ENCODE measurements around the gene ATP13A1.
"Not testable (repeated sequence)": the region's sequence is repeated elsewhere in the genome, so short reads cannot be mapped to it uniquely, and the experiment has no call there.

ATP13A1 gene

DNA sequence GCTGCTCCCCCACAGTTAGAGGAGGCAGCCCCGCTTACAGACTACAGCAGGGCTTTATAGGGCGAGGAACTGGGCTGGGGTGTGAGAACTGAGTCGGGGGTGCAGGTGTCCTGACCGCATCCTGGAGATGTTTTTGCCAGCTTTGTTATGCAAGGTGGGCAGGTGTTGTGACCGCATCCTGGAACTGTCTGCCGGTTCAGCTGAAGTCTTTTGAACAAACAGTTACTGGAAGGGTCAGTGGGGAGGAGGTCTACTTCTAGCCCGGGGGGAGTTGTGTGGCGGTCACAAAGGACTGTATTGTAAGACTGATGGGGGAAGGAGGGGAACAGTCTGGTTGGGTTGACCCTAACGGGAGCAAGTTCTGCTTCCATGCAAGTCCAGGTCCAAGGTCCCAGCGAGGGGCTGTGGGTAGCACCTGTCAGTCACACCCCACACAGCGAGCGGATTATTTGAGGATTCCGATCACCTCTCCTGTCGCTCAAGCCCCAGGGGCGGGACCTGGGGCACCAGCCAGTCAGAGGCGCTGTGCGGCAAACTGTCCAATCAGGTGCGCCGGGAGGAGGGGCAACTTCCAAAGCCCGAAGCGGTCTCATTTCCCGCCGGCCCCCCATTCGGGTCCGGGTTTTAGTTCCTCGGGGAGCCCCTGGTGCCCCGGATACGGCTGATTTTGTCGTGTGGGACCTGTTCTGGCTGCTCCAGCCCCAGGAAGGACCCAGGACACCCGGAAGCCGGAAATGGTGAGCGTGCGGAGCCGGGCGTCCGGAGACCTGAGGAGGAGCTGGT, 4.9 kb upstream of the ATP13A1 start, which contains the start of gene ZNF101:
ZNF101 (plus strand) TSS at position 610 of the 783 bp plus-strand sequence; CDS start at position 735, 125 bp downstream.
- peak within 1 kb of the TSS; percentile 84 to 99 (median 90) for H3K4me3 ChIP-seq
- H3K27ac ChIP-seq = peak within 1 kb of the TSS; percentile 81 to 99 (median 93)

DNA sequence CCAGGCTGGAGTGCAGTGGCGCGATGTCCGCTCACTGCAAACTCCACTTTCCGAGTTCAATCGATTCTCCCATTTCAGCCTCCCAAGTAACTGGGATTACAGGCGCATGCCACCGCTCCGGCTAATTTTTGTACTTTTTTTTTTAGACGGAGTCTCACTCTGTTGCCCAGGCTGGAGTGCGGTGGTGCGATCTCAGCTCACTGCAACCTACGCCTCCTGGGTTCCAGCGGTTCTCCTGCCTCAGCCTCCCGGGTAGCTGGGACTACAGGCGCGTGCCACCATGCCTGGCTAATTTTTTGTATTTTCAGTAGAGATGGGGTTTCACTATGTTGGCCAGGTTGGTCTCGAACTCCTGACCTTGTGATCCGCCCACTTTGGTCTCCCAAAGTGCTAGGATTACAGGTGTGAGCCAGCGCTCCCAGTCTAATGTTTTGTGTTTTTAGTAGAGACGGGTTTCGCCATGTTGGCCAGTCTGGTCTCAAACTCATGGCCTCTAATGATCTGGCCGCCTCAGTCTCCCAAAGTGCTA, 2.0 kb upstream of the ATP13A1 start:
- H3K27ac ChIP-seq = peak overlapping the region in 1 of 21 experiments; percentile 37

DNA sequence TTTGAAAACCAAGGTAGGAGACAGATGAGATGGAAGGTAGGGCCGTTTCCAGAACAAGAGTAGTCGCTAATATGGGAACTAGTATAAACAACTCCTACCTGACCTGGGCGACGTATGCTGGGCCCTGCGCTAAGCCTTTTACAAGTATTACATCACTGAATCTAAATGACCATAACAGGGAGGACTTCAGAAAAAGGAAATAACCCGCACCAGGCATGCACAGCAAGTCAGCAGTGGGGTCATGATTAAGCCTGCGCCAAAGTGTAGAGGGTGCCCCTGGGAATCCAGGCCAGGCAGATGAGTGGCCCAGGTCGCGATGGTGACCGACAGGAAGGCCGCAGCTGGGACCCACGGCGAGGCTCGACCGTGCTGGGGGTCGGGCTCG, 613 bp downstream of the ATP13A1 start:
- Histone ChIP-seq H3K27ac (peak overlapping the region; percentile 69 to 97 (median 91)), H3K4me3 (peak overlapping the region; percentile 78 to 99 (median 88))

More for the DNA sequence above, 2.0 kb upstream of the ATP13A1 start:
- H3K4me3 ChIP-seq = not testable (repeated sequence)

DNA sequence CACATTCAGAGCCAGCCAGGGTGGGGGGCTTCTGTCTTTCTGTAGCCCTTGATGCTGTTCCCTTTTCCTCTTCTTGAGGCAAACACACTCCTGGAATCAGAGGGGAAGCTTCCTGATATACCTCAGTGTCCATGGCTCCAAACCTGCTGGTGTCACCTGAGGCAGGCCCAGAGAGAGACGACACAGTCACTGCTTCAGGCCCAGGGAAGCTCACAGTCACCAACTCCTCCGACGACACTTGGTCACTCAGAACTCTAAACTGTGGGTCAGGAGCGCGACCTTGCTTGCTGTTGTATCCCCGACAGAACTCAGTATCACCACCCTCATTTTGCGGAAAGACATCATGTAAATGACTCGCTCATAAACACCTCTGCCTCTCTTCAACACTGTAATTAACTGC, 1.1 kb downstream of the ATP13A1 start:
- Histone ChIP-seq H3K4me3 (peak overlapping the region in 6 of 7 experiments; percentile 78 to 99 (median 91)), H3K27ac (peak overlapping the region in 13 of 21 experiments; percentile 3 to 96 (median 93))

DNA sequence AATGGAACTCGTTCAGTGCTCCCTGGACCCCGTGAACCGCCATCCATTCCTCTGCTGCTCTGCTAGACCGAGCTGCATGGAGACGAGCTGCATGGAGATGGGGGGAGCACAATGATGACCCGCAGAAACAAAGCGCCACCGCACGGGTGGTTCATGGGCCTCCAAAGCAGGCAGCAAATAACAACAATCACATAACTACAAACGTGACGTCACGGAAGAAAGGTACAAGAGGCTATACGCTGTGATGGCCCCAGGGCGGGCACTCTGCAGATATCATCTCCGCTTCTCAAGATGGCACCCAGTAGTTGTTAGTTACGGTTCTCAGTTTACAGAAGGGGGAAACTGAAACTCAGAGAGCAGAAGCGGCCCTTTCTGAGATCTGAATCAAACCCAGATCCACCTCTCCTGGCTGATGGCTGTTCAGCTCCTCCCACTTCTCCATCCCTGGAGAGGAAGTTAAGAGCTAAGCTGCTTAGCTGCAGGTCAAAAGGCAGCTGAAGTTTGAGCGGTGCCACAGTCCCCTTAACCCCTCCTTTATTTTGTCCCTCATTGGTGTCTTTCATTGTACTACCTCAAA, 1.7 kb downstream of the ATP13A1 start:
- Histone ChIP-seq H3K27ac (peak overlapping the region in 10 of 21 experiments; percentile 3 to 96 (median 64)), H3K4me3 (peak overlapping the region in 2 of 7 experiments; percentile 3 to 7)

DNA sequence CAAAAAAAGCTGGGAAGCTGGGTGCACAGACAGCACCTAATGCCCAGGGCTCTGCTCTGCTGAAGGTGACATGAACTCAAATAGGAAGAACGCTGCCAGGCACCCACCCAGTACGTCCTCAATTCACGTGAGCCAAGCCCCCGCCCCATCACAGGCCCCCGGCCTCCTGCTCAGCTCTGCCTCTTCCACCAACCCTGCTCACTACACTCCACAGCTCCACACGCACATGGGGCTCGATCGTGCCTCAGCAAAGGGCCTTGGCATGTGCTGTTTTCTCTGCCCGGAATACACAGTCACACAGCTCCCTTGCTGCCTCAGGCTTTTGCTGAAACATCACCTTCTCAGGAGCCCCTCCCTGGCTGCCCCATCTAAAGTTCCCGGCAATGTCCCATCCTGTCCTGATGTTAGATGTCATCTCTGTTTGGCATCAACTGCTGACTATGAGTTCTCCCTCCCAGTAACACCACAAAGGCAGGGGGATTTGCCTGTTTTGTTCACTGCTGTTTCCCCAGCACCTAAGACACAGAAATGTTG, 2.3 kb downstream of the ATP13A1 start:
- peak overlapping the region in 10 of 21 experiments; percentile 3 to 93 (median 40) for H3K27ac ChIP-seq
- peak overlapping the region in 1 of 7 experiments; percentile 3 for H3K4me3 ChIP-seq

DNA sequence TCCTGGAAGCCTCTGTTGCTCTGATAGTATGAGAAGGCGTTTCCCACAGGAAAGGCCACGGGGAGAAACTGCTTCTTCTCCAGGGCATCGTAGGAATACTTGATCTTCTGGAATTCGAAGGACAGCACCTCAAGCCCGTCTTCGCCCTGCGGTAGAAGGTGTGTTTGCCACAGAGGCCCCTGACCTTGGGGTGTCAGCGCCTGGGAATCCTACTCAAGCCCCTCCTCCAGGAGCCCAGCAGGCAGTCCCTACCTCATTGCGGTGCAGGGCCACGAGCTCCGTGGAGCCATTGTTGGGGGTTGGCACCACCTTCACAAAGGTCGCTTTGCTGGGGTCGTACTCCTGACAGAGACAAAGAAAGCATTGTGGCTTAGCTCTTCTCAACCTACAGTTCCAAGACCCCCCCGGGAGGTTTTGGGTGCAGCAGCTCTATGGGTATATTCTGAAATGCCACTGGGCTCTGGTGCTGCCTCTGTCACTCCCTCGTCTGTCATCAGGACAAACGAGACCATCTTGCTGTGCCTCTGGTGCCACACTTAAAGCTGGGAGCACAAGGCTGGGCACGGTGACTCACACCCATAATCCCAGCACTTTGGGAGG, 3.7 kb downstream of the ATP13A1 start:
- no peak overlapping the region for H3K27ac ChIP-seq

DNA sequence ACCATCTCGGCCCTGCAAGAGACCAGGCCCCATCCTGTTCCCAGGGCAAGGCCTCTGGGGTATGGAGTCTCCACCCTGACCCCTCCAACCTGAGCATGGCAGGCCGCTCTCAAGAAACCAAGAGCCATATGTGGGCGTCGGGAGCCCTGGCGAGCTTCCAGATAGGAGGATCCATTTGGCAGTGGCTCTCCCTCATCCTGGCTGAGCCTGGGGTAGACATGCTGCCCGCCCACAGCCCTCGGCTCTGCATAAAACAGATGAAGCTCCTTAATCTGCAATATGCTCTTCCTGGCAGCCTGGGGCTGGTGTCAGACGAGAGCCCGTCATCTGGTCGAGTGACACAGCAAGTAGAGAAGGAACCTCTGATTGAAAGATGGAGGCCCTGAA, 6.1 kb downstream of the ATP13A1 start:
- Histone ChIP-seq H3K4me3 (no peak overlapping the region), H3K27ac (no peak overlapping the region)

More for the DNA sequence above, 3.7 kb downstream of the ATP13A1 start:
- H3K4me3 ChIP-seq = no peak overlapping the region

DNA sequence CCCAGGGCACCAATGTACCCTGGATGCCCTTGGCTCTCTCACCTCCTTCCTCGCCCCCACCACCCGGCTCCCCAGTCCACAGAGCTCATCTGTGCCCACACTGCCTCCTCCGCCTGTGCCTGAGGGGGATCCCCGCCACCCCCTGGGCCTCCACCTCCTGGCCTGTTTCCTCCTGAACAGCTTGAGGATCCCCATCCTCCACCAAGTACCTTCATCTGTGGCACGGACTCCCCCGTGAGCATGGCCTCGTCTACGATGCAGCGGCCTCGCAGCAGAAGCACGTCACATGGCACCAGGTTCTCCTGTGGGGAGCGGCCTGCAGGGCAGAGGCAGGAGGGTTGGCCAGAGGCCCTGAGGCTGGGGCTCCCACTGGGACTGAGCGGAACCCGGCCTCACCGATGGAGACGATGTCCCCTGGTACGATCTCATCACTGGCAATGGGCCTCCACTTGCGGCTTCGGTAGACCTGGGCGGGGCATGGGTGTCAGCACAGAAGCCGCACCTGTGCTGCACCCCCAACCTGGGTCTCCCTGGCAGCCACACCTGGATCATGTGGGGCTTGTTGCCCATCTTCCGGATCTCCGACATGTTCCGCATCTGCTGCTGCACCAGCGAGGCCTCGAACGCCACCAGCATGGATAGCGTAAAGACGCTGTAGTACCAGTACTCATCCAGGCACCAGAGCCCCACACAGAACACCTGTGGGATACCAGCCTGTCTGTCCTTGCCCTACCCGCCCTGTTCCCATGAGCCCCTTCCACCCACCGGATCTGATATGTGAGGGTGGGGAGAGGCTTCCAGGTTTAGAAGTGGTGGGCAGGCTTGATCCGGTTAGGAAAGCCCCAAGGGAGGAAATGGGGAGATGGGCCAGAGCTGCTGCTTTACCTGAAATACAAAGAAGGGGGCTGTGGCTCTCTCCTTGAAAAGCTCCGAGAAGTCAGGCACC, 6.8 kb downstream of the ATP13A1 start:
- Histone ChIP-seq H3K4me3 (no peak overlapping the region), H3K27ac (no peak overlapping the region)

DNA sequence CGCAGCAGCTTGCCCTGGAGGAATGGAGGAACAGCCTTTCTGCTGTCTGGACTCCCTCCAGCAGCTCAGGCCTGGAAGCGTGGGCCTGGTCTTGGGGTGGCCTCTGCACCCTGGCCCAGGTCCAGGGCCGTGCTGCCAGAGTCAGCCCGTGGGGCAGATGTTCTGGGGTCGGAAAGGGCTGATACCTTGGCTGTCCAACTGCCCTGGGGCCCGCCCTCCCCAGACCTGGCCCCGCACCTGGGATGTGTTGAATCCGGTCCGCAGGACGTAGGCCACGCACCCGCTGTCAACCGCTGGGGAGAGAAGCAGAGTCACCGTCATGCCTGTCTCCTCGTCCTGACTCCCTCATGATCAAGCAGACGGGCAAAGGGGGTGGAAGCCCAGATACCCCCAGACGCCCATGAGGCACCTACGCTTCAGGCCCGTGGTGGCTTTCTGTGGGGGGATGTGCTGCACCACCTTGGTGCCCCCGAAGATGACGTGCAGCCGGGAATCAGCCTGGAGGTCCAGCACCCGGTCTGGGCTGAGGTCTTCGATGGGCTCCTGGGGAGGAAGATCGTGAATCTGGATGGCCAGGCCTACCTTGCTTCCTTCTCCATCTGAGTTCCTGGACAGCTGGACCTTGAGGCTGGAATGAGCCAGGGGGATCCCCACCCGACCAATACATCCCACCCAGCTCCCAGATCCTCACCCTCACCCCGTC, 7.7 kb downstream of the ATP13A1 start:
- H3K4me3 ChIP-seq = no peak overlapping the region
- H3K27ac ChIP-seq = no peak overlapping the region

DNA sequence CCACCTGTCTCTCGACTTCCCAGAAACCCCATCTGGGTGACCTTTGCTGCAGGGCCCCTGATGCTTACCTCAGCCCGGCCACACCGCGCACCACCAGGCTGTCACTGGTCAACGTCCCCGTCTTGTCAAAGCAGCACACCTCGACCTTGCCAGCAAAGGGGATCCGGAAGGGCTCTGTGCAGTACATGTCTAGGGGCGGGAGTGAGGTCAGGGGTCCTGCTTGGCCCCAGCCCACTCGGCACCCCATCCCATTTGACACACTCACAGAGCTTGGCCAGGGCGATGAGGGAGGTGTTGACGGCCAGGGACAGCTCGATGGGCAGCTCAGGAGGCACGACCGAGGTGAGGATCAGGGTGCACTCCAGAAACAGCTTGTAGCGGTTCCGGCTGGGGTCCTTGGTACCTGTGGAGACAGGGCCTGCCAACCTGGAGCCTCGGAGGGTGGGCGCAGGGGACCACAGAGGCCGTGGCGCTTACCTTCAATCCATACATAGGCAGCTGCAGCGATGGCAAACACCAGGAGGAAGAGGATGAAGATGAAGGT, 8.4 kb downstream of the ATP13A1 start:
- Histone ChIP-seq H3K4me3 (no peak overlapping the region), H3K27ac (no peak overlapping the region)

DNA sequence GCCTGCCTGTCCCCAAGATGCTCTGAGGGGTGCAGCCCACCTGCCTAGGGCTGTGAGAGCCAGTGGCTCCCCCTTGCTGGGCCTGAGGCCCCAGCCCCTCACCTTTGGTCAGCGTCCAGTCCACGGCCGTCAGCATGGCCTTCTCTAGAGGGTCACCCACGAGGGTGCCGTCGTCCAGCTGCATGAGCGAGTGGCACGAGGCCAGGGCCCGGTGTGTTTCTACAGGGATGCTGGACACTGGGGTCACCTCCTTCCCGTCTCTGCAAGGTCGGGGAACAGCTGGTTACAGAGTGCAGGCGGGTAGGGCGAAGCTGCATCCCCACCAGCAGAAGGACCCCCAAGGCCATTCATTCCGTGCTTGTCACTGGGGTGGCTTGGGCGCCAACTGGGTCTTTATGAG, 9.0 kb downstream of the ATP13A1 start:
- H3K27ac ChIP-seq = no peak overlapping the region
- H3K4me3 ChIP-seq = no peak overlapping the region

DNA sequence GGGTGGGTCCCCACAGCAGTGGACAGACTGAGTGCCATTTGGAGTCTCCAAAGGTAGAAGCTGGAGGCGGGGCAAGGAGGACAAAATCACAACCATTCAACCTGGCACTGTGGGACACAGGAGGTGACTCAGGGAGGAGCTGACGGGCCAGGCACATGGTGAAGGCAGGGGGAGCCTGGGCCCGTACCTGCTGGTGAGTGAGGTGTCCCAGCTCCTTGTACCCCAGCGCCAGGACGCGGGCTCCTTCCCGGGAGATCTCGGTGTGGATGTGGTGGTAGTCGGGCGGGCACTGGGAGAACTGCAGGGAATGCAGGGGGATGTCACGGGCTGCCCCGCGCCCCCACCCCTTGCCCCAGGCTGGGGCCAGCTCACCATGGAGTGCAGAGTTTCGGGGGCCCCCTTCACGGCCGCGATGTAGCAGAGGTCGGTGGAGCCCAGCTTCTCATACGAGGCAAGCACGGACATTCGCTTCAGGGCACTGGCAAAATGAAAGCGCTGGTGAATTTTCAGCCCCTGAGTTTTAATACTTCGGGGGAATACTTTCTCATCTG, 9.8 kb downstream of the ATP13A1 start:
- no peak overlapping the region for H3K27ac ChIP-seq
- H3K4me3 ChIP-seq = no peak overlapping the region

DNA sequence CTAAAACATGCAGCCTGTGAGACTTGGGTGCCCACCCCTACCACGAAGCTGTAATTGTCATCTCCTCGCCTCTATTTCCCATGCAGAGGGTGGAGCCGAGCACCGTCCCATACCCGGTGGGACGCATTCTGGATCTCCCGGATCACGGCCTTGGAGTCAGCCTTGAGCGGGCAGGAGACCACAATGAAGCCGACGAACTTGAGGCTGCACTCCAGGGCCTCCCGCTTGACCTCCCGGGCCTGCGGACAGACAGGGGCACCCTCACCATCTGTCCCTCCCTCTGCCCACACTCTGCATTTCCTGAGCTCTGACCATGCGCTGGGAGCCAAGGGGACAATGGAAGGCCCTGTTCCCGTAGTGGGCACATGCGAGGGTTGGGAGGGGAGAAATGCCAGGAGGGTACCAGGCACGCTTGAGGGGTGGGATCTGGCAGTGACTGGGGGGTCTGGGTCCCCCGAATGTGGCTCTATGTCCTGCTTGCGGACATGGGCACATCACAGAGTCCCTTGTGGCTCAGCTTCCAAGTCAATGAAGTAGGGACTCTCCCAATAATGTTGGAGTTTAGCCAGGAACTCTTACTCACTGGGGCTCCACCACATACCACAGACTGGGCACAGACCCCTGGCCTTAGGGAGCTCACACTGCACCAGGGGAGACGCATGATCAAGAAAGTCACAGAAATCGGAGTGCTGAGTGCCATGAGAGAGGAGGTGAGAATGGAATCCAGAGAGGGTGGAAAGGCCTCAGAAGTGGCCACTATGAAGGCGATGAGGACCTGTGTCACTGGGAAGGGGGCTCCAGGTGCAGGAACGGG, 10.8 kb downstream of the ATP13A1 start:
- Histone ChIP-seq H3K4me3 (no peak overlapping the region), H3K27ac (no peak overlapping the region)

DNA sequence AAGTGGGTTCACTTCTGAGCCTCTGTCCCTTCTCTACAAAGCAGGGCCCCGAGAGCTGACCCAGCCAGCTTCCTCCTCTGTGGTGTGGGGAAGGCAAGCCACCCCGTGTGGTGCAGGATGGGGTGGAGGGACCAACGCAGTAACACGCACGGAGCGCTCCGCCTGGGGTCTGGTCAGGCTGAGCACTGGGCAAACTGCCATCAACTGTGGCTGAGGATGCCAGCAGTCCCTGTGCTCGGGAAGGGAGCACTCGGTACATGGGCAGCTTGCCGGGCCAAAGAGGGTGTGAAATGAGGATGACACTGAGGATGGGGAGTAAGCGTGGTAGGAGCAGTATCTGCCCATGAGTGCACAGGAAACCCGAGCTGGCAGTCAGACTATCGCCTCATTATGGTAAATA, 12.4 kb downstream of the ATP13A1 start:
- Histone ChIP-seq H3K4me3 (no peak overlapping the region), H3K27ac (no peak overlapping the region)

DNA sequence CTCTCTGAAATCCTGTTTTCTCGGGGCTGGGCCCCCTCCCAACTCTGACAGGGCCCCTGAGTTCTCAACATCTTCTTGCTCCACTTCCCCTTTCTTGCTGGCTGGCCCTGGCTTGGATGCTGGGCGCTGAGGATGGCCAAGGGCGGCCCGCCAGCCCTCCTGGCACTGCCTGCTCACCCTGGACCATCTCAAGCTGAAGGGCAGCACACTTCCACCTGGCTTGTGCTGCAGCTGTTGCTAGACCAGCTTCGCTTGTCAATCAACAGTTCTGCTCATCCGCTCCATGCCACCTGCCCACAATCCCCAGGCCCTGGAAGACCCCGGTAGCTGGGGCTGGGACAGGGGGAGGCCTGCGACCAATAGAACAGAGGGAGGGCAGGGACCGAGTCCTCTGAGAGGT, 13.1 kb downstream of the ATP13A1 start:
- Histone ChIP-seq H3K4me3 (no peak overlapping the region), H3K27ac (no peak overlapping the region)

DNA sequence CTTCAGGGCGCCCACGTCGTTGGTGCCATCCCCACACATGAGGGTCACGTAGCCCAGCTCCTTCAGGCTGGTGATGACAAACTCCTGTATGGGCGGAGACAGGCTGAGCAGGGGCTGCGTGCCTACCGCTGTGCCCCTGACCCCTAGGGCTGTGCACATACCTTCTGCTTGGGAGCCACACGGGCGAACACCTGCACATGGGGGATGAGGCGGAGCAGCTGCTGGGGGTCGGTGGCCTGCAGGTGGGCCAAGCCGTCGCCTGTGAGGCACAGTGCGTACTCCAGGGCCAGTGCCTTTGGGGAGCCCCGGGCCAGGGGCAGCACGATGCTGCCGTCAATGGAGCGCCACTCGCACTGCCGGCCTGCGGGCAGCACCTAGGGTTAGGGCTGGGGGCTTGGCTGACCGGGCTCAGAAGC, 13.9 kb downstream of the ATP13A1 start:
- Histone ChIP-seq H3K27ac (no peak overlapping the region), H3K4me3 (no peak overlapping the region)
